Lower lobe of right lung (tissue), 2 donors: ENCODE data around the gene RBFA. TPM values are rescaled to one million over a fixed set of nuclear protein-coding genes. Genes with fewer than 3 reads are reported as not detected.
A peak's percentile ranks its signal among the peaks of the same experiment; 100 is the strongest.
"Not testable (repeated sequence)": the region's sequence is repeated elsewhere in the genome, so short reads cannot be mapped to it uniquely, and the experiment has no call there.

Experiments
- ATAC-seq, 2 donors: fragments of 200-7000 bp; cut with Tn5 transposase; one replicate each; pipeline ENCODE4 v1.9.1; 2020 to 2022; ENCODE audit warnings: mild to moderate bottlenecking in 2 of 2, moderate library complexity in 2 of 2
- DNase-seq: peaks from one replicate; pipeline ENCODE4 v3.0.0-alpha.2; 2020
- H3K27ac ChIP-seq: fragments of 200-600 bp; one replicate; pipeline ENCODE4 v1.8.0; 2022
- H3K27me3 ChIP-seq: fragments of 200-600 bp; one replicate; pipeline ENCODE4 v1.8.0; 2022; ENCODE audit warnings: low read depth
- H3K36me3 ChIP-seq: fragments of 200-600 bp; one replicate; pipeline ENCODE4 v1.8.0; 2022; ENCODE audit warnings: mild to moderate bottlenecking
- H3K4me1 ChIP-seq: fragments of 200-600 bp; one replicate; pipeline ENCODE4 v1.8.0; 2022
- H3K4me3 ChIP-seq: fragments of 200-600 bp; one replicate; pipeline ENCODE4 v1.8.0; 2022; ENCODE audit warnings: mild to moderate bottlenecking
- H3K9me3 ChIP-seq: fragments of 200-600 bp; one replicate; pipeline ENCODE4 v1.8.0; 2022
- intact Hi-C: fragments of 100-400 bp; cut with DNase I; formaldehyde crosslinking; loops from one replicate; pipeline ENCODE4 v1.11.0; 2022
- total RNA-seq: library from RNA; stranded (reverse); fragmentation: NEBNext Ultra II Directional; extraction: Animal tissue kit (Norgen Biotek cat#: 25700); gene quantifications from one replicate; pipeline ENCODE4 v1.2.1, GENCODE V29; 2021
- TF ChIP-seq, protein P1 (sequence below): fragments of 200-600 bp; IDR thresholded peaks from one replicate; pipeline ENCODE4 v1.8.0; 2022; ENCODE audit warnings: antibody characterized with exemption, mild to moderate bottlenecking
- donor health status: DM: no; HTN: yes; CAD: no; lungs with severe emphysema.

RBFA gene
- total RNA-seq, 1 donor from 2014 or later: 14.8 TPM

GRCh38 chr18:80004600-80005342 lies 29.5 kb upstream of the RBFA start:
- Histone ChIP-seq H3K27ac (no peak overlapping the region), H3K4me3 (no peak overlapping the region), H3K36me3 (no peaks in the 10 kb centered on the region), H3K4me1 (no peaks in the 10 kb centered on the region), H3K9me3 (peaks cover 7% of the 10 kb centered on the region), H3K27me3 (no peaks in the 10 kb centered on the region)
- no peak for DNase-seq
- intact Hi-C loops: no loop called here
- TF ChIP-seq, protein P1, sequence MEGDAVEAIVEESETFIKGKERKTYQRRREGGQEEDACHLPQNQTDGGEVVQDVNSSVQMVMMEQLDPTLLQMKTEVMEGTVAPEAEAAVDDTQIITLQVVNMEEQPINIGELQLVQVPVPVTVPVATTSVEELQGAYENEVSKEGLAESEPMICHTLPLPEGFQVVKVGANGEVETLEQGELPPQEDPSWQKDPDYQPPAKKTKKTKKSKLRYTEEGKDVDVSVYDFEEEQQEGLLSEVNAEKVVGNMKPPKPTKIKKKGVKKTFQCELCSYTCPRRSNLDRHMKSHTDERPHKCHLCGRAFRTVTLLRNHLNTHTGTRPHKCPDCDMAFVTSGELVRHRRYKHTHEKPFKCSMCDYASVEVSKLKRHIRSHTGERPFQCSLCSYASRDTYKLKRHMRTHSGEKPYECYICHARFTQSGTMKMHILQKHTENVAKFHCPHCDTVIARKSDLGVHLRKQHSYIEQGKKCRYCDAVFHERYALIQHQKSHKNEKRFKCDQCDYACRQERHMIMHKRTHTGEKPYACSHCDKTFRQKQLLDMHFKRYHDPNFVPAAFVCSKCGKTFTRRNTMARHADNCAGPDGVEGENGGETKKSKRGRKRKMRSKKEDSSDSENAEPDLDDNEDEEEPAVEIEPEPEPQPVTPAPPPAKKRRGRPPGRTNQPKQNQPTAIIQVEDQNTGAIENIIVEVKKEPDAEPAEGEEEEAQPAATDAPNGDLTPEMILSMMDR: no peak
- no peak for ATAC-seq

GRCh38 chr18:80006724-80007123 lies 27.5 kb upstream of the RBFA start:
- intact Hi-C loops: no loop called here
- H3K27me3 ChIP-seq: no peaks in the 10 kb centered on the region
- H3K27ac ChIP-seq: no peak overlapping the region
- no peak overlapping the region for H3K4me3 ChIP-seq
- ATAC-seq: no peak
- DNase-seq: no peak
- H3K36me3 ChIP-seq: no peaks in the 10 kb centered on the region
- TF ChIP-seq, protein P1: no peak
- no peaks in the 10 kb centered on the region for H3K4me1 ChIP-seq
- H3K9me3 ChIP-seq: peaks cover 6% of the 10 kb centered on the region

GRCh38 chr18:80009661-80010550 lies 24.3 kb upstream of the RBFA start:
- ATAC-seq (peak; percentile 79 to 83), DNase-seq (no peak)
- Histone ChIP-seq H3K4me1 (no peaks in the 10 kb centered on the region), H3K27me3 (no peaks in the 10 kb centered on the region), H3K4me3 (no peak overlapping the region), H3K9me3 (peaks cover 8% of the 10 kb centered on the region), H3K27ac (no peak overlapping the region), H3K36me3 (no peaks in the 10 kb centered on the region)
- TF ChIP-seq, protein P1: no peak
- intact Hi-C loops: no loop called here

DNA sequence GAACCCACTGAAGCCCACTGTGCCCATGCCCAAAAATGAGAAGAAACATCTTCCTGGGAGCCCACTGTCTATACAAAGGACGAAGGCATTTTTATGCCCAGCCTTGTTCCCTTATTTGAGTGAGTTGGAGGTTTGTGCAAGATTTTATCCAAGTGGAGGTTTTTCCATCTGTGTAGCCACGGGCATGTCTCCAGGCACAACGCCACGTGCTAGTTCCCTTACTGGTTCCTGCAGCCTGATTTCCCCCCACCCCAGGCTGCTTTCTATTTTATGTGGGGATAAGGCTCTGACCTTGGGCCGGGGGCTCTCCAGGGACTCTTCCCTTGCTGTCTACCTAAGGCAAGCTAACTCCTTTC lies 23.7 kb upstream of the RBFA start:
- ATAC-seq (no peak), DNase-seq (no peak)
- no peak overlapping the region for H3K4me3 ChIP-seq
- H3K27me3 ChIP-seq: no peaks in the 10 kb centered on the region
- peaks cover 10% of the 10 kb centered on the region for H3K9me3 ChIP-seq
- H3K27ac ChIP-seq: no peak overlapping the region
- intact Hi-C loops: no loop called here
- H3K36me3 ChIP-seq: no peaks in the 10 kb centered on the region
- TF ChIP-seq, protein P1: no peak
- no peaks in the 10 kb centered on the region for H3K4me1 ChIP-seq

- H3K4me3 ChIP-seq, H3K9me3 ChIP-seq, H3K27ac ChIP-seq, intact Hi-C loops, H3K36me3 ChIP-seq, H3K27me3 ChIP-seq, DNase-seq, H3K4me1 ChIP-seq, ATAC-seq: not testable (repeated sequence)
Measured at GRCh38 chr18:80011496-80012137, 22.6 kb upstream of the RBFA start.
